Dendritic cell treated with granulocyte-macrophage colony-stimulating factor and Interleukin-4, amounts not matched to agents 40 ng/mL and 50 ng/mL, for 4 days (primary cell): Measurements from ENCODE around the gene ABHD13.
"Not testable (repeated sequence)": the region's sequence is repeated elsewhere in the genome, so short reads cannot be mapped to it uniquely, and the experiment has no call there.

Experiments used
- H3K27ac Mint-ChIP-seq: one replicate; pipeline ENCODE4 v1.8.0; 2022; ENCODE audit warnings: mild to moderate bottlenecking, mixed read lengths
- H3K27me3 Mint-ChIP-seq: one replicate; pipeline ENCODE4 v1.8.0; 2022; ENCODE audit warnings: mild to moderate bottlenecking, mixed read lengths
- H3K36me3 Mint-ChIP-seq: one replicate; pipeline ENCODE4 v1.8.0; 2022; ENCODE audit warnings: low read depth, mixed read lengths
- H3K4me1 Mint-ChIP-seq: one replicate; pipeline ENCODE4 v1.8.0; 2022; ENCODE audit warnings: low read depth, mixed read lengths
- H3K4me3 Mint-ChIP-seq: one replicate; pipeline ENCODE4 v1.8.0; 2022; ENCODE audit warnings: mild to moderate bottlenecking, moderate library complexity, mixed read lengths
- H3K9me3 Mint-ChIP-seq: one replicate; pipeline ENCODE4 v1.8.0; 2022; ENCODE audit warnings: mixed read lengths
- intact Hi-C: fragments of 100-400 bp; cut with micrococcal nuclease; formaldehyde crosslinking; loops from one replicate; pipeline ENCODE4 v1.15.0; 2022

Gene ABHD13

DNA sequence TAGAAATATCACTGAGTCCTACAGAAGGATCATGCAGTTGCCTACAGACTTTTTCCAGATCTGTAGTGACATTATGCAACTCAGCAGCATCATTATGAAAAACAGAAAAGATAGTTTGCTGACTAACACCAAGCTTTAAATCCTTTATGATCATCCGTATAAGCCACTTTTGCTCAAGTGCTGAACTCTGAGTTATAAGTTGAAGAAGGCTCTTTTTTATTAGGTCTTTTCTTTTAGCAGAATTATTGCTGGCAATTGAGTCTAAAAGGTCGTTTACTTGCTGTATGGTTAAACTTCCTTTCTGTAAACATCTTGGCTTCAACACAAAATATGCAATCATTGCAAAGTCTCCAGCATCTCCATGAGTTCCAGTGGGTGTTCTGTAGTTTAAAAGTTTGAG is 7.6 kb upstream of the ABHD13 start:
- Mint-ChIP-seq H3K27ac (no peak overlapping the region), H3K27me3 (no peaks in the 10 kb centered on the region), H3K4me3 (no peak overlapping the region), H3K4me1 (peaks cover 9% of the 10 kb centered on the region), H3K36me3 (peaks cover 35% of the 10 kb centered on the region), H3K9me3 (peaks cover 19% of the 10 kb centered on the region)
- intact Hi-C loops = loop anchor here (10.0 kb wide), 1 partner anchor 1574 kb away; the partner anchor contains the start of gene IRS2

DNA sequence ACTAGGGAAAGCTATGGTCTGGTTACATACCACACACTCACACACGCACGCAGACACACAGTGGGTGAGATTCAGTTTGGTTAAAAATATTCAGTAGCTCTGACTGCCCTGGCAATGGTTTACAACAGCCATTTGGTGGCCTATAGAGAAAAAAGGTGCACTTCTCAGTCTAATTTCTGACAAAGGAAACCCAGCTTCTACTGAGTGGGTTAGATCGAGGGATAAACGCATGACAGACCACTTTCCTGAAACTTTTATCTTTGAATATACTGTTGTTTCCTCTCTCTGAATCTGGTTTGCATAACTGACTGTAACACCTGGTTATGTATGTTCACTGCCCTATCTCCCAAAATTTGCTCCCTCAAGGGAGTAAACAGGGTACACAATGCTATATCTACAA is 5.3 kb upstream of the ABHD13 start:
- H3K36me3 Mint-ChIP-seq = peaks cover 35% of the 10 kb centered on the region
- peaks cover 19% of the 10 kb centered on the region for H3K9me3 Mint-ChIP-seq
- H3K4me1 Mint-ChIP-seq = peaks cover 14% of the 10 kb centered on the region
- intact Hi-C loops = loop anchor here (10.0 kb wide), 1 partner anchor 1572 kb away; the partner anchor contains the start of gene IRS2
- H3K27me3 Mint-ChIP-seq = no peaks in the 10 kb centered on the region
- H3K4me3 Mint-ChIP-seq = no peak overlapping the region
- H3K27ac Mint-ChIP-seq = no peak overlapping the region

DNA sequence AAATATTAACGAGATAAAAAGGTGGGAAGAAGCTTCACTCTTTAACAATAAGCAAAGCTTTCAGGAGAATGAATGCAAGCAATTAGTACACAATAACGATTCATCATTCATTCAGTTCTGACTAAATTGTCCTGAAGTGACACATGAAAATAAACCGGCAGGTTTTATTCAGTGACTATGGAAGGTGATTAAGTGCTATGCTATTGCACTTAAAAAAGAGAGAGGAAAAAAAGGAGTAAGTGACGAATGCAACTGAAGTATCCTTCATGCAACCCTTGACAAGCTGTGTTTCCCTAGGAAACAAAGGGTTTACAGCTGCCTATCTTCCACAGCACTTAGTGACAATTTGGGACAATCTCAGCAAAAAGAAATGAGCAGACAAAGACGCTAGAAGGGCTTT is 4.2 kb upstream of the ABHD13 start:
- Mint-ChIP-seq H3K27me3 (no peaks in the 10 kb centered on the region), H3K27ac (peak overlapping the region; percentile 59), H3K9me3 (peaks cover 10% of the 10 kb centered on the region), H3K4me3 (no peak overlapping the region), H3K36me3 (peaks cover 37% of the 10 kb centered on the region), H3K4me1 (peaks cover 15% of the 10 kb centered on the region)
- intact Hi-C loops = loop anchor here (10.0 kb wide), 1 partner anchor 1571 kb away; the partner anchor contains the start of gene IRS2

DNA sequence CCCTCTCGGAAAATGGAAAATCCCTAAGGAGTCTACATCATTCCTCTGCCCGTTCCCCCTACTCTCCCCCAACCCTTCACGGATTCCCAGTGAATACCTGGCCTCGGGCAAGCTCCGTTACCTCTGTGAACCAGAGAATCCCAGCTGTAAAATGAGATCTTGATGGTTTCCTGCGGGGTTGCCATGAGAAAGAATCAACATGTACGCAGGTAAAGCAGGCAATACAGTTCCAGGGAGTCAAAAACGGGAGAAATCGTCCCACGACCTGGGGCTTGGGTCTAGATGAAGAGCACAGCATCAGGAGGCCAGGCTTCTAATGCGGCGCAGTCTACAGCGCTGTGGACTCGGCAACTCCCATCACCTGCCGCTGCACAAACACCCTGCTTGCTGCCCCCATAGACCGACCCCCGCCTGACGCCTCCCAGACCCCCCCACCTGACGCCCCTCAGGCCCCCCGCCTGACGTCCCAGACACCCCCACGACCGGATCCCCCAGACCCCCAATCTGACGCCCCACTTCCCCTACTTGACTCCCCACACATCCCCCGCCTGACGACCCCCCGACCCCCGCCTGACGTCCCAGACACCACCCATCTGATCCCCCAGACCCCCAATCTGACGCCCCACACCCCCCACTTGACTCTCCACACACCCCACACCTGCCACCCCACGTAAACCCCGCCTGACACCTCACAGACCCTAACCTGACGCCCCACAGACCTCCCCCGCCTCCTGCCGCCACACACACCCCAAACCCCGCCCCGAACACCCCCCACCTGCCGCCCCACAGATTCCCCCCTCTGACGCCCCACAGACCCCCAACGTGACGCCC is 3.5 kb upstream of the ABHD13 start:
- H3K36me3 Mint-ChIP-seq = peaks cover 31% of the 10 kb centered on the region

DNA sequence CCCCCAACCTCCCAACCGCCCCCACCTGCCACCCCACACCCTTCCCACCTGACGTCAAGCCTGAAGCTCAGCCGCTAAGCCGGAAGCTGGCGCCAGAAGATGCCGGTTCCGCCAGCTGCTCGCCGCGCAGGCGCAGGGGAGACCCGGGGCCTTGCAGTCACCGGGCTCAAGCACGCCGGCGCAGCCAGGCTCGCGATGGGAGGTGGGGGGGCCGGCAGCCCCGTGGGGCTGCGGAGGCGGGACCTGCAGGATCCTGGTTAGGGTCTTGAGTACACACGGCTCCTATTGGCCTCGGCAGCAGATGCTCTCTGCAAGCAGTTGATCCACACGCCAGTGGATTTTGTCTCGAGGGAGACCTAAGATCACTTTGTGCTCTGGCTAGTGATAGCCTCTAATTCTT is 2.8 kb upstream of the ABHD13 start, which contains the start of gene LIG4:
Gene LIG4 (minus strand): TSS at position 101 of the 400 bp plus-strand sequence. CDS start 4,268 bp downstream, outside the sequence.
- Mint-ChIP-seq H3K27me3 (no peaks in the 10 kb centered on the region), H3K4me3 (peak within 1 kb of the TSS; percentile 65), H3K36me3 (peaks cover 23% of the 10 kb centered on the region), H3K27ac (peak within 1 kb of the TSS; percentile 59), H3K4me1 (peaks cover 29% of the 10 kb centered on the region), H3K9me3 (no peaks in the 10 kb centered on the region)
- intact Hi-C loops = loop anchor here (5.0 to 10.0 kb wide), 2 partner anchors 52 to 1569 kb away; partner anchors contain the start of genes IRS2 and TNFSF13B

More for the DNA sequence above, 3.5 kb upstream of the ABHD13 start:
- intact Hi-C loops = loop anchor here (5.0 to 10.0 kb wide), 2 partner anchors 53 to 1570 kb away; partner anchors contain the start of genes IRS2 and TNFSF13B
- Mint-ChIP-seq H3K27ac (peak overlapping the region; percentile 59), H3K27me3 (no peaks in the 10 kb centered on the region), H3K4me1 (peaks cover 22% of the 10 kb centered on the region), H3K9me3 (peaks cover 5% of the 10 kb centered on the region), H3K4me3 (peak overlapping the region; percentile 65)

DNA sequence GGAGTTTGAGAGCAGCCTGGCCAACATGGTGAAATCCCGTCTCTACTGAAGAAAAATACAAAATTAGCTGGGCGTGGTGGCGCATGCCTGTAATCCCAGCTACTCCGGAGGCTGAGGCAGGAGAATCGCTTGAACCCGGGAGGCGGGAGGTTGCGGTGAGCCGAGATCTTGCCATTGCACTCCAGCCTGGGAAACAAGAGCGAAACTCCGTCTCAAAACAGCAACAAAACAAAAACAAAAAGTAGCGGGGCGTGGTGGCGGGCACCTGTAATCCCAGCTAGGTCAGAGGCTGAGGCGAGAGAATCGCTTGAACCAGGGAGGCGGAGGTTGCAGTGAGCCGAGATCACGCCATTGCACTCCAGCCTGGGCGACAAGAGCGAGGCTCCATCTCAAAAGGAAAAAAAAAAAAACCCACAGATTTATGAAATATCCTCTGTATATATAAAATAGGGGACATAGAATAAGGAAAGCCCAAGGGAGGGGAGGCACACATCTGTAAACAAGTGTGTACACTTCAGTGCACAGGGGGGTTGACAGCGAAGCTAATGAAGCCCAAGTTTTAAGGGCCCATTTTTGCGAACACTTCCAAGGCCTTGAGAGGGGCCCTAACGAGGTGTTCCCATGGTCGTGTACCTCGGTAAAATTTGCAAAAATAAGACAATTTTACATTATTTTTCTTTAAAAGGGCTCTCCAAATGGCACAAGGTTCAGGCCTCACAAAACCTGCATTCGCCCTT is 717 bp upstream of the ABHD13 start:
- not testable (repeated sequence) for H3K36me3 Mint-ChIP-seq, H3K9me3 Mint-ChIP-seq, H3K27me3 Mint-ChIP-seq
- Mint-ChIP-seq H3K4me1 (peaks cover 29% of the 10 kb centered on the region), H3K27ac (peak overlapping the region; percentile 100), H3K4me3 (peak overlapping the region; percentile 100)
- intact Hi-C loops = loop anchor here (2.0 to 10.0 kb wide), 3 partner anchors 50 to 1567 kb away; partner anchors contain the start of genes IRS2 and TNFSF13B

DNA sequence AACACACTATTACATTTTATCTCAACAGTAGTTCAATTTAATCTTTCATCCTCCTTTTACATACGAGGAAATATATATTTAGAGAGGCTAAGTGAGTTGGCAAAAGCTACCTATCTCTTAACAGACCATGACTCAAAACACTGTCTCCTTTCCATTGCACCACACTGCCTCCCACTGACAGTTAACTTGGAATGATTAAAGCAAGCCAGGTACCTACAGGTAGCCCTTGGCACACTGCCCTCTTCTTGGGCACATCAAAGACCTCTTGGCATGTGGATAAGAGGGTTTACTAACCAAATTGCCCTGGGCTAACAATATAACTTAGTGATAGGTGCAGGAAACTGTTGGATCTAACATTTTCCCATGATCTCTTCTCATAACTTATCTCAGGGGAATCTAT is 1.8 kb downstream of the ABHD13 start:
- Mint-ChIP-seq H3K9me3 (no peaks in the 10 kb centered on the region), H3K27ac (no peak overlapping the region), H3K36me3 (peaks cover 8% of the 10 kb centered on the region), H3K27me3 (no peaks in the 10 kb centered on the region), H3K4me3 (no peak overlapping the region), H3K4me1 (peaks cover 23% of the 10 kb centered on the region)
- intact Hi-C loops = no loop called here

DNA sequence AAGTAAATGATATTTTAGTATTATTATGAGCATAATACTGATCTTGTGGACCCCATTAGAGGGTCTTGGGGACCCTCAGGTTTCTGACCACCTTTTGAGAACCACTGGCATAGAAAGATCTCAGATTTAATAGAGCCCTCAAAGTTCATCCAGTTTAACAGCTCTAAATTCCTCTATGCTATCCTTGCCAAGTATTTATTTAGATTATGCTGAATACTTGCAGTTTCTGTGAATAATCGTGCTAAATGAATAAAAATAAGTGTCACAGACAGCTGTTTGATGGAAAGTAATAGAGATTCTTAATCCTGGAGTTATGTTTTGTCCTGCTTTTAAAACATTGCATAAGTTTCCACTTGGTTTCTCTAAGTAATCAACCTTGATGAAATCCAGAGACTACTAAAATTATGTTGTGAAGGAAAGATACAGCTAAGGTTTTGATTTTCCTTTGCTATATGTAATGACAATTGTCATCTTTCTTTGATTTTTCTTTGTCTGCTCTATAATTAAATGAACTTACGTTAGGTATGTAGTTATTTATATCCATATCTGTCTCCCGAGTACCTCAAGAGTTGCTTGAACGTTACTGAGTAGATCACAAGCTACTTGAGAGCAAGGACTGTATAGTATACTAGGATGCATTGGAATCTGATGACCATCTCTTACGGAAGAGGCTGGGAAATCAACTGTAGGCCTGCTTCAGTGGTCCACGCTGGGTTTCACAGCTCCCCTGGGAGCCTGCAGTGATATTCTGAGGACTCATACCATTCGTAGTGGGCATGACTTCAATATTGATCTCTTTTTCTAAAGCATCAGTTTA is 5.7 kb downstream of the ABHD13 start:
- no peaks in the 10 kb centered on the region for H3K9me3 Mint-ChIP-seq
- intact Hi-C loops = no loop called here
- no peak overlapping the region for H3K4me3 Mint-ChIP-seq
- H3K36me3 Mint-ChIP-seq = no peaks in the 10 kb centered on the region
- H3K27me3 Mint-ChIP-seq = no peaks in the 10 kb centered on the region
- peaks cover 24% of the 10 kb centered on the region for H3K4me1 Mint-ChIP-seq
- no peak overlapping the region for H3K27ac Mint-ChIP-seq

DNA sequence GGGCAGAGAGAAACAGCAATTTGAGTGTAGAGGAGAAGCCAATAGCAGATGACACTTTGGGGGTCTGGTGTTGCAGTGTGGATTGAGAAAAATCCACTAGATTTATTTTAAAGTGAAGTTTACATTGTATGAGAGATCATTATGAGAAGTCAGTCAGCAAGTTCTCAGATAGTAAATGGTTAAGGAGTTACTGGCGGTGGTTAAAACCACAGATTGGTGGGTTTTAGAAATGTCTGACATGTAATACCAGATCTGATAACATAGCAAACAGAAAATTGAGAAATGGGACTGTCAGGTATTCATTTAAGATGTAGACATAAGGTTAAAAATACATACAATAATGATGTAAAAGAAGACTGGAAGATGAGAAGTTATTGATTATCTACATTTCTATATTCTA is 7.2 kb downstream of the ABHD13 start:
- no peaks in the 10 kb centered on the region for H3K27me3 Mint-ChIP-seq
- intact Hi-C loops = loop anchor here (5.0 kb wide), 3 partner anchors 97 to 672 kb away; no protein-coding TSS in a partner anchor
- peaks cover 10% of the 10 kb centered on the region for H3K4me1 Mint-ChIP-seq
- no peaks in the 10 kb centered on the region for H3K9me3 Mint-ChIP-seq
- H3K4me3 Mint-ChIP-seq = no peak overlapping the region
- no peak overlapping the region for H3K27ac Mint-ChIP-seq
- H3K36me3 Mint-ChIP-seq = peaks cover 15% of the 10 kb centered on the region

DNA sequence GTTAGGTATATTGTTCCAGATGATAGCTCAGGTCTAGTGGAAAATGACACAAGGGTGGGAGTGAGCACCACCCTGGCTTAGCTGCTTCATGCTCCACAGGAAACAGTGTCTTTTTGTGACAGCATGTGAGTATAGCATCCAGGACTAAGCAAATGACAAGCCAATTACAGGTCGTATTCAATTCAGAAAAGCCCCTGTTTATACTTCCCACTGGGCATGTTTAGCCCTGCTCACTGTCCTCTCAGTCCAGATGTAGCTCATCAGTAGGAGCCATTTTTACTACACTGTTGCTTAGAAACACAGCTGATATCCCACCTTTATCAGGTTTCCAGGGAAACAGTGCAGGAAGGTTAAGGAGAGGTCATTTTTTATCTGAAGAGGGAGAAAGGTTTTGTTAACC is 8.0 kb downstream of the ABHD13 start:
- Mint-ChIP-seq H3K4me3 (no peak overlapping the region), H3K27ac (no peak overlapping the region), H3K27me3 (no peaks in the 10 kb centered on the region), H3K4me1 (peaks cover 10% of the 10 kb centered on the region), H3K9me3 (no peaks in the 10 kb centered on the region), H3K36me3 (peaks cover 15% of the 10 kb centered on the region)
- intact Hi-C loops = loop anchor here (5.0 kb wide), 3 partner anchors 96 to 671 kb away; no protein-coding TSS in a partner anchor

DNA sequence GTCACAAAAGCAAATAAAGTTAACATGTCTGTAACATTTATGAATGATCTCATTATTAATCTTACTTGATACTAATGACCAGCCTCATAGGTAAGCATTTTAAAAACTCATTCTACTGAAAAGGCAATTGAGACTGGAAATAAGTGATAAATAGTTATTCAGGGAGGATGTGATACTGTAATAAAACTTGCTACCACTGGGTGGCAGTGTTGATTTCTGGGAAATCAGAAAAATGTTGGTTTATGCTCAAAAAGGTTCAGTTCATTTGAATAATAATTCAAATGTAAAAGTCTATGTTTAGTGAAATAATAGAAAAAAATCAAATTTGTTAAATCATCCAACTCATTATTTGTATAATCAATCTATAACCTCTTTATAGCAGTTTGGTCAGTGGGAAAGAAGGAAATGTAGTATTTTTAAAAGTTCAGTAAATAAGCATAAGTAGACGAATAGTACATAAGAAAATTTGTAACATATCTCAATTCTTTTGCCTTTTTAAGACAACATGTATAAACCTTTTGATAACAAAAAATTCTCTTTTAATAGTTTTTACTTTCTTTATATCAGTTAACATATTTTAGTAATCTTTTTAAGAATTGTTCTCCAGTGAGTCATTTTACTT is 9.6 kb downstream of the ABHD13 start:
- H3K27ac Mint-ChIP-seq = no peak overlapping the region
- peaks cover 15% of the 10 kb centered on the region for H3K36me3 Mint-ChIP-seq
- peaks cover 10% of the 10 kb centered on the region for H3K4me1 Mint-ChIP-seq
- no peaks in the 10 kb centered on the region for H3K27me3 Mint-ChIP-seq
- no peaks in the 10 kb centered on the region for H3K9me3 Mint-ChIP-seq
- intact Hi-C loops = loop anchor here (5.0 kb wide), 3 partner anchors 95 to 670 kb away; no protein-coding TSS in a partner anchor
- no peak overlapping the region for H3K4me3 Mint-ChIP-seq

DNA sequence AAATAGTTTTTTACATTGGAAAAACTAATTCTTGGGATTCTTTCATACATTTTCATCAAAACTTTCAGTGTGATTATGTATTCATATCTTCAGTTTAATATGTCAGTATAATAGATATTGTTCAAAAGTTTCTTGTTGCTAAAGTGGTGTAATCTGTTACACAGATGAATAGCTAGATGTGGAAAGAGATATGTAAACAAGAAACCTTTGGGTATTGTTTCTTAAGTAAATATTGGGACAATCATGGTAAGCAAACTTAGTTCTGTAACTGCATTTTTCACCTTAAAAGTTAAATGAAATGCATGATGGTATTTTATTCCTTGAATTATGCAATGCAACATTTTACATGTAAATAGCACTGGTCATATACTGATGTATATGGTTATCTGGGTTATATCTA is 12.2 kb downstream of the ABHD13 start:
- H3K4me1 Mint-ChIP-seq = peaks cover 4% of the 10 kb centered on the region
- intact Hi-C loops = no loop called here
- H3K27ac Mint-ChIP-seq = no peak overlapping the region
- H3K4me3 Mint-ChIP-seq = no peak overlapping the region
- no peaks in the 10 kb centered on the region for H3K27me3 Mint-ChIP-seq
- peaks cover 20% of the 10 kb centered on the region for H3K36me3 Mint-ChIP-seq
- H3K9me3 Mint-ChIP-seq = no peaks in the 10 kb centered on the region

DNA sequence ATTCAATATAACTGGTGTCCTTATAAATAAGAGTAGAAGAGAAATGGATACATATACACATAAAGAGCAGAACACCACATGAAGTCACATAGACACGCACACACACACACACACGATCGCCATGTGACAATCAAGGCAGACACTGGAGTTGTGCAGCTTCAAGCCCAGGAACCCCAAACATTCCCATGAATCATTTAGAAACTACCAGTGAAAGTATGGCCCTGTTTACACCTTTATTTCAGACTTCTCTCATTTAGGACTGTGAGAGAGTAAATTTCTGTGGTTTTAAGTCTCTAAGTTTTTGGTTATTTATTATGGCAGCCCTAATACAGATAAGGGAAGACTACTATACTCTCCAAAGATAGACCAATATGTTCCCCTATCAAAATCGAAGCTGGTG is 31.0 kb downstream of the ABHD13 start:
- Mint-ChIP-seq H3K27ac (no peak overlapping the region), H3K36me3 (peaks cover 26% of the 10 kb centered on the region), H3K4me1 (no peaks in the 10 kb centered on the region), H3K4me3 (no peak overlapping the region), H3K9me3 (peaks cover 45% of the 10 kb centered on the region), H3K27me3 (no peaks in the 10 kb centered on the region)
- intact Hi-C loops = no loop called here
